Measurements from ENCODE around the gene PRKCB. TPM values are rescaled to one million over a fixed set of nuclear protein-coding genes. Genes with fewer than 3 reads are reported as not detected.

Gene PRKCB
- total and polyA plus RNA-seq, 4 donors, result 1.6 to 9.4 (median 4.0) TPM

- 87% methylated on average over 2 of the region's 2 CpGs for WGBS
- no peak overlapping the region for H3K27ac ChIP-seq (ENCODE audit: low read depth in 1 of 2, low read length in 2 of 2)
- DNase-seq (ENCODE audit: low spot score), result no peak
- H3K27me3 ChIP-seq (ENCODE audit: control insufficient read depth in 4 of 4, insufficient read depth in 4 of 4, low read length in 3 of 4), result peaks cover 0 to 4% (median 0%) of the 10 kb centered on the region in 4 donors
- no peak for TF ChIP-seq REST (IDR thresholded peaks at IDR 0.05)
- no peak for TF ChIP-seq GABPA (IDR thresholded peaks at IDR 0.05 in 1 of 2, conservative IDR thresholded peaks at IDR 0.05 in 1 of 2)
- no peak for TF ChIP-seq EGR1 (IDR thresholded peaks at IDR 0.05; ENCODE audit: low read depth in 2 of 2)
- TF ChIP-seq NR2F2 (IDR thresholded peaks at IDR 0.05), result no peak
- TF ChIP-seq HNF4A (conservative IDR thresholded peaks at IDR 0.05), result no peak
- TF ChIP-seq HNF4G (IDR thresholded peaks at IDR 0.05), result no peak
- TF ChIP-seq RXRA (IDR thresholded peaks at IDR 0.05), result no peak
- no peak for TF ChIP-seq YY1 (IDR thresholded peaks at IDR 0.05)
- TF ChIP-seq TAF1 (conservative IDR thresholded peaks at IDR 0.05), result no peak
- H3K4me1 ChIP-seq (ENCODE audit: control insufficient read depth in 4 of 4, insufficient read depth in 4 of 4, low read length in 3 of 4), result no peaks in the 10 kb centered on the region
- no peak overlapping the region for H3K4me3 ChIP-seq (ENCODE audit: low read depth in 1 of 3, low read length in 3 of 3)
- H3K36me3 ChIP-seq (ENCODE audit: control insufficient read depth in 4 of 4, insufficient read depth in 3 of 4, low read depth in 1 of 4, low read length in 3 of 4), result no peaks in the 10 kb centered on the region
- peaks cover 0 to 3% (median under 1%) of the 10 kb centered on the region in 4 donors for H3K9me3 ChIP-seq (ENCODE audit: control insufficient read depth in 4 of 4, low read length in 3 of 4)
- no peak overlapping the region for H3K9ac ChIP-seq (ENCODE audit: low read depth in 1 of 2, low read length in 2 of 2)
These were observed 385.4 kb downstream of the PRKCB start for GRCh38 chr16:24221219-24221618.

DNA sequence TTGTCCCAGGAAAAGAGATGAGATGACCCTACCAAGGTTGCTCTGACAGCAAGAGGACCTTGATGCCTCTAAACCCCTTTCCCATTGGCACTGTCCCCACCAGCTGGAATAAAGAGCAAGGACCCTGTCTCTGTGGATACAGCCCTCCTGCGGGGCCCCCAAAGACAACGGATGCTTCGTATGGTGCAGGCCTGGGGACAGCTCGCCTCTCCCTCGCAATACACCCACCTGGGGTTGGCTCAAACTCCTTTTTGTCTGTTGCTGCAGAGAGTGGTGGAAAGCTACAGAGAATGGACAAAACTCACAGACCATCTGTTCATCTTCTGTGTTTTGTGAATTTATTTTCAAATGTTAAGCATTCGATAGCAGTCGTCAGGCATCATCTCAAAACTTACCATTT is 392.7 kb downstream of the PRKCB start:
- no peaks in the 10 kb centered on the region for H3K36me3 ChIP-seq (ENCODE audit: control insufficient read depth in 4 of 4, insufficient read depth in 3 of 4, low read depth in 1 of 4, low read length in 3 of 4)
- H3K27me3 ChIP-seq (ENCODE audit: control insufficient read depth in 4 of 4, insufficient read depth in 4 of 4, low read length in 3 of 4), result no peaks in the 10 kb centered on the region
- WGBS, result 85% methylated on average over 7 of the region's 7 CpGs
- no peak for DNase-seq (ENCODE audit: low spot score)
- H3K9ac ChIP-seq (ENCODE audit: low read depth in 1 of 2, low read length in 2 of 2), result no peak overlapping the region
- H3K27ac ChIP-seq (ENCODE audit: low read depth in 1 of 2, low read length in 2 of 2), result no peak overlapping the region
- TF ChIP-seq CTCF (IDR thresholded peaks at IDR 0.05; ENCODE audit: low read depth, low read length, missing input control) (no peak), NR2F2 (IDR thresholded peaks at IDR 0.05) (no peak), EGR1 (IDR thresholded peaks at IDR 0.05; ENCODE audit: low read depth in 2 of 2) (no peak), JUND (IDR thresholded peaks at IDR 0.05) (no peak), RAD21 (IDR thresholded peaks at IDR 0.05) (no peak)
- no peaks in the 10 kb centered on the region for H3K4me1 ChIP-seq (ENCODE audit: control insufficient read depth in 4 of 4, insufficient read depth in 4 of 4, low read length in 3 of 4)
- H3K4me3 ChIP-seq (ENCODE audit: low read depth in 1 of 3, low read length in 3 of 3), result no peak overlapping the region
- H3K9me3 ChIP-seq (ENCODE audit: control insufficient read depth in 4 of 4, low read length in 3 of 4), result peaks cover 0 to 2% (median 0%) of the 10 kb centered on the region in 4 donors

DNA sequence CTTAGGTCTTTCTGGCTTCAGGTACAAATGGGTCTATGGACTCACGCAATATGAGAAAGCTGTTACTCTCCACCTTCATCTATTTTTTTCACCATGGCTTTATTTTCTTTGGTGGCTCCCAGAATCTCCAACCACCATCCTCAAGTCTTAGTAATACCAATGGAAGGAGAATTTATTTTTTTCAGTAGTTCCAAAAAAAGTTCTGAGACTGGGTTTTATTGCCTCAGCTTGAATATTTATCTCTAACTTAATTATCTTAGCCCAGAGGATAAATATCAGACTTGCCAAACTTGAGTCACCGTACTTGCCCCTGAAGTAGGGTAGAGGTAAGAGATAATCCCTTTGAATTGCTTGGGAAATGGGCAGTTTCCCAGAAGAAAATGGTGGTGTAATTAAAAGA is 397.2 kb downstream of the PRKCB start:
- Histone ChIP-seq H3K27me3 (ENCODE audit: control insufficient read depth in 4 of 4, insufficient read depth in 4 of 4, low read length in 3 of 4) (no peaks in the 10 kb centered on the region), H3K9me3 (ENCODE audit: control insufficient read depth in 4 of 4, low read length in 3 of 4) (peaks cover 0 to 6% (median 4%) of the 10 kb centered on the region in 4 donors), H3K36me3 (ENCODE audit: control insufficient read depth in 4 of 4, insufficient read depth in 3 of 4, low read depth in 1 of 4, low read length in 3 of 4) (no peaks in the 10 kb centered on the region), H3K4me3 (ENCODE audit: low read depth in 1 of 3, low read length in 3 of 3) (no peak overlapping the region), H3K4me1 (ENCODE audit: control insufficient read depth in 4 of 4, insufficient read depth in 4 of 4, low read length in 3 of 4) (no peaks in the 10 kb centered on the region), H3K27ac (ENCODE audit: low read depth in 1 of 2, low read length in 2 of 2) (no peak overlapping the region), H3K9ac (ENCODE audit: low read depth in 1 of 2, low read length in 2 of 2) (no peak overlapping the region)
- TF ChIP-seq HNF4A (conservative IDR thresholded peaks at IDR 0.05), result no peak
- TF ChIP-seq YY1 (IDR thresholded peaks at IDR 0.05), result no peak
- no peak for TF ChIP-seq RAD21 (IDR thresholded peaks at IDR 0.05)
- no peak for TF ChIP-seq MAX (IDR thresholded peaks at IDR 0.05)
- no peak for TF ChIP-seq CTCF (IDR thresholded peaks at IDR 0.05; ENCODE audit: low read depth, low read length, missing input control)
- TF ChIP-seq JUND (IDR thresholded peaks at IDR 0.05), result no peak
- no peak for TF ChIP-seq SP1 (IDR thresholded peaks at IDR 0.05)
- no peak for TF ChIP-seq HNF4G (IDR thresholded peaks at IDR 0.05)
- no peak for TF ChIP-seq REST (IDR thresholded peaks at IDR 0.05)
- no peak for DNase-seq (ENCODE audit: low spot score)
- WGBS, result 71% methylated on average over 2 of the region's 2 CpGs
